Measurements from ENCODE around the gene METRNL. TPM values are rescaled to one million over a fixed set of nuclear protein-coding genes. Genes with fewer than 3 reads are reported as not detected.

The METRNL gene
- total and polyA plus RNA-seq, 5 donors: 57.3 to 77.1 (median 67.9) TPM

DNA sequence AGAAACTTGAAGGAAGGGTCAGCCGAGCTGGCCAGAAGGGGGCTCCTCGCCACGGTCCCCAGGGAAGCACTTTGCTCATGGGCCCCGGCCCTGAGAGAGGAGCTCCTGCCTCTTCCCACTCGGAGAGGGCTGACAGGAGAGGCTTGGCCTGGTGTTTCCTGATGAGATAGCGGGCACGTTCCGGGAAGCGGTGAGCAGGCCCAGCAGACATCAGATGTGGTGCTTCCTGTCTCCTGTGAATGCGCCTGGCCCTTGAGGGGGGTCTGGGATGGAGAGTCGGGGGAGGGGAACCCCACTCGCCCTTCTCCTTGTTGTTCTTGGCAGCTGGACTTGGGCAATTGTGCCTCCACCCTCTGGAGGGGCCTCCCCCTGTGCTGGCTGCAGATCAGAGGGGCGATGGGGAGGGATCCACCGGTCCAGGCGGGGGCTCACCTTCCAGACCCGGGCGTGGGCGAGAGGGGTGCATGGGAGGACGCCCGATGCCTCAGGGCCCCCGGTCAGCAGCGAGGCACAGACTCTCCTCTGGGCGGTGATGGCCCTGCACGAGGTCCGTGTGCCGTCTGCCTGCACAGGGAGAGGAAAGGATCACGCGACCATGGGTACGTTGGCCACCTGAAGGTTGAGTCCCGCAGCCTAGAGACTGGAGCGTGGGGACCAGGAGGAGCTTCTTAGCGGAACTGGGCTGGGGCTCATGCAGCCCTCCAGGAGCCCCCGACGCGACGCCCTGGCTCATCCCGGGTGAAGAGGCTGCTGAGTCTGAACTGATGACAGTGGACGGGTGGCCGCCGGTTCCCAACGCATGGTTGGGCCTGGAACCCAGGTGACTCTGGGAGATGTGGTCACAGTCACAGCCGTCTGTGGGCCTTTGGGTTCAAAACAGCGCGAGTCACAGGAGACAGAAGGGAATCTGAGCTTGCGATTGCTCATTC, 25.4 kb downstream of the METRNL start:
- no peak overlapping the region for H3K4me3 ChIP-seq (ENCODE audit: low read length)
- no peak overlapping the region for H3K27ac ChIP-seq (ENCODE audit: low read length)
- H3K4me1 ChIP-seq (ENCODE audit: control insufficient read depth, insufficient read depth, low read length): peaks cover 3% of the 10 kb centered on the region
- no peaks in the 10 kb centered on the region for H3K27me3 ChIP-seq (ENCODE audit: control insufficient read depth, insufficient read depth)
- no peaks in the 10 kb centered on the region for H3K9me3 ChIP-seq (ENCODE audit: control insufficient read depth, low read length)
- intact Hi-C loops (cut with DNase I): no loop called here
- WGBS: 69% methylated on average over 45 of the region's 45 CpGs
- DNase-seq: peak in 1 of 3 donors; percentile 79
- ATAC-seq: peak in 1 of 2 donors; percentile 1

DNA sequence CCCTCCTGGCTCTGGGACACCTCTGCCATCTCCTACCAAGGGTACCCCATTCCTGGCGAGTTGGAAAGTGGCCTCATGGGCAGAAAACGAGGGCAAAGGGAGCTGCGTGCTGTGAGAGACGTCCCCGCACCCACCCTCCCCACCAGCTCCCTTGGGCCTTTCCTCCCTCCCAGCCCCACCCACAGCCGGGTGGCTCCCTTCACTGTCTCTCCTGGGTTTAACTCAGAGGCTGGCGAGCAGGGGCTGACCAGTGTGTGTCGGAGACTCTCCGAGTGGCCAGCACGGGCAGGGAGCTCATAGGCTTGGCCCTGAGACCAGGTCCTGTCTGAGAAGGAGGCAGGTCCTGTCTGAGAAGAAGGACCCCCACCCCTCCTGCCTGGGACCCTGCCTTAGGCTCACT, 26.1 kb downstream of the METRNL start:
- peak in 1 of 3 donors; percentile 68 for DNase-seq
- no peak overlapping the region for H3K27ac ChIP-seq (ENCODE audit: low read length)
- ATAC-seq: no peak
- intact Hi-C loops (cut with DNase I): no loop called here
- peaks cover 2% of the 10 kb centered on the region for H3K4me1 ChIP-seq (ENCODE audit: control insufficient read depth, insufficient read depth, low read length)
- no peaks in the 10 kb centered on the region for H3K27me3 ChIP-seq (ENCODE audit: control insufficient read depth, insufficient read depth)
- WGBS: 67% methylated on average over 10 of the region's 10 CpGs
- H3K9me3 ChIP-seq (ENCODE audit: control insufficient read depth, low read length): no peaks in the 10 kb centered on the region
- no peak overlapping the region for H3K4me3 ChIP-seq (ENCODE audit: low read length)

DNA sequence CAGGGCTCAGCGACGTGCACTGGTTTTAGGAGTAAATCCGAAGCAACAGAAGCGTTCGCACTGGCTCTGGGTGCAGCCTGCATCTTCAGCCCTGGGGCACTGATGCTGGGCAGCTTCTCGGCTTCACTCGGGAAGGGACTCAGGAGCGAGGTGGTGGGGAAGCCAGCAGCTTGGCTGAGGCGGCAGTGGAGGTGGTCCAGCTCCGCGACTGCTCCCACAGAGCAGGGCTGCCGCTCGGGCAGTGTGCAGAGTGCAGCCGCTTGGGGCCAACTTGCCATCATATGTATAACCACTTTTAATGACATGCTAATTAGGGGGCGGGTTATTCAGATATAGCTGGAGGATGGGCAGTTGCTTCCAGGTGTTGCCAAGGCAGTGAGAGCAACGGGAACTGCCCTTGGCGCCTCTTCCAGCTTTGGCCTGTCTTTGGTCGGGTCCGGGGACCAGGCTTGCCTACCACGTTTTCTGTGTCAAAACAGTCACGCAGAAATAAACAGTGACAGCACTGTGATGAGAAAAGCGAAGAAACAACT, 26.7 kb downstream of the METRNL start:
- Histone ChIP-seq H3K9me3 (ENCODE audit: control insufficient read depth, low read length) (no peaks in the 10 kb centered on the region), H3K27ac (ENCODE audit: low read length) (no peak overlapping the region), H3K27me3 (ENCODE audit: control insufficient read depth, insufficient read depth) (no peaks in the 10 kb centered on the region), H3K4me3 (ENCODE audit: low read length) (no peak overlapping the region), H3K4me1 (ENCODE audit: control insufficient read depth, insufficient read depth, low read length) (no peaks in the 10 kb centered on the region)
- intact Hi-C loops (cut with DNase I): no loop called here
- DNase-seq (peak in 1 of 3 donors; percentile 73), ATAC-seq (no peak)
- 76% methylated on average over 22 of the region's 22 CpGs for WGBS

DNA sequence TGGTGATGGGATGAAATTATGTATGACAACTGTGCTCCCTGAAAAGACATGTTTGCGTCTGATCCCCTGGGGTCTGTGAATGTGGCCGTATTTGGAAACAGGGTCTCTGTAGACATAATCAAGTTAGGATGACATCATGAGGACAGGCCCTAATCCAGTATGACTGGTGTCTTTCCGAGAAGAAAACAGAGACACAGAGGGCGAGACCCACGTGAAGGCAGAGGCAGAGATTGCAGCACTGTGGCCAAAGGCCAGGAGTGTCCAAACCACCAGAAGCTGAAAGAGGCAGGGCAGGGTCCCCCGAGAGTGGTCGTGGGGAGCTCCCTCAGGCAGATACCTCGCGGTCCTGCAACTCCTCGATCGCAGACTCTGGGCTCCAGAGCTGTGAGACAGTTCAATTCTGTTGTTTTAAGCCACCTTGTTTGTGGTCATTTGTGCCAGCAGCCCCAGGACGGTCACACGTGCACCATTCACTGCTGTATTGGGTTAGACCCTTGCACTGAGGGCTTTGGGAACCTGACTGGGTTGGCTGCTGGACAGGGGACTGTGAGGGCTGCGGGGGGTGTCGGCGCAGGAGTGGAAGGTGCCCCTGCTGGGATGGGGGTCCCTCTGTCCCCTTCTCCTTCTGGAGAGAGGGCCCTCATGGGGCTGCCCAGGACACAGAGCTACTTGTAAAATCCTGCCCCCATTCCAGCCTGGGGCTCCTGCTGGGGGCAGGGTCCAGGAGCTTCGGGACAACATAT, 27.7 kb downstream of the METRNL start:
- no peaks in the 10 kb centered on the region for H3K27me3 ChIP-seq (ENCODE audit: control insufficient read depth, insufficient read depth)
- intact Hi-C loops (cut with DNase I): no loop called here
- DNase-seq (peak in 2 of 3 donors; percentile 76 to 82), ATAC-seq (peak in 1 of 2 donors; percentile 1)
- H3K4me1 ChIP-seq (ENCODE audit: control insufficient read depth, insufficient read depth, low read length): no peaks in the 10 kb centered on the region
- no peak overlapping the region for H3K27ac ChIP-seq (ENCODE audit: low read length)
- 64% methylated on average over 17 of the region's 17 CpGs for WGBS
- no peaks in the 10 kb centered on the region for H3K9me3 ChIP-seq (ENCODE audit: control insufficient read depth, low read length)
- H3K4me3 ChIP-seq (ENCODE audit: low read length): no peak overlapping the region

DNA sequence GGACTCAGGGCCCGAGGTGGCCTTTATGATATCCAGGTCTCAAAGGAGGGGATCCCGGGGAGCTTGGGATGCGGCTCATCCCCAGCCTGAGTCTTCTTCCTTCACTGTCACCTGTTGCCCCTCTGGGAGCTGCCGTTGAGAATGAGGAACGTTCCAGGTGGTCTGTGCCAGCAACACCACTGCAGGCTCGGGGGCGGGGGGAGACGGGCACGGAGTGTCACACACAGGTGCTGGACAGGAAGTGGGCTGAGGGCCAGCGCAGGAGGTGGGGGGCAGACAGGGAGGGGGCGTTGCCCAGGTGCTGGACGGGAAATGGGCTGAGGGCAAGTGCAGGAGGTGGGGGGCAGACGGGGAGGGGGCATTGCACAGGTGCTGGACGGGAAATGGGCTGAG, 28.2 kb downstream of the METRNL start:
- intact Hi-C loops (cut with DNase I): no loop called here
- ATAC-seq (no peak), DNase-seq (peak in 1 of 3 donors; percentile 62)
- no peaks in the 10 kb centered on the region for H3K9me3 ChIP-seq (ENCODE audit: control insufficient read depth, low read length)
- no peaks in the 10 kb centered on the region for H3K4me1 ChIP-seq (ENCODE audit: control insufficient read depth, insufficient read depth, low read length)
- H3K27me3 ChIP-seq (ENCODE audit: control insufficient read depth, insufficient read depth): no peaks in the 10 kb centered on the region
- 52% methylated on average over 14 of the region's 14 CpGs for WGBS
- H3K27ac ChIP-seq (ENCODE audit: low read length): no peak overlapping the region
- H3K4me3 ChIP-seq (ENCODE audit: low read length): no peak overlapping the region

DNA sequence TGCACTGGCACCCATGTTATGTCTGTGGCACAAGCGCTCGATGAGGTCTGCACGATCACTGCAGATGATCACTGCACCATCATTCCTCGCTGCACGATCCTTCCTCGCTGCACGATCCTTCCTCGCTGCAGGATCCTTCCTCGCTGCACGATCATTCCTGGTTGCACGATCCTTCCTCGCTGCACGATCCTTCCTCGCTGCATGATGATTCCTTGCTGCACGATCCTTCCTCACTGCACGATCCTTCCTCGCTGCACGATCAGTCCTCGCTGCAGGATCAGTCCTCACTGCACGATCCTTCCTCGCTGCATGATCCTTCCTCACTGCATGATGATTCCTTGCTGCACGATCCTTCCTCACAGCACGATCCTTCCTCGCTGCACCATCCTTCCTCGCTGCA, 29.3 kb downstream of the METRNL start:
- intact Hi-C loops (cut with DNase I): no loop called here
- H3K4me1 ChIP-seq (ENCODE audit: control insufficient read depth, insufficient read depth, low read length): no peaks in the 10 kb centered on the region
- no peak overlapping the region for H3K27ac ChIP-seq (ENCODE audit: low read length)
- WGBS: 97% methylated on average over 25 of the region's 25 CpGs
- no peak overlapping the region for H3K4me3 ChIP-seq (ENCODE audit: low read length)
- H3K9me3 ChIP-seq (ENCODE audit: control insufficient read depth, low read length): no peaks in the 10 kb centered on the region
- DNase-seq (no peak), ATAC-seq (no peak)
- H3K27me3 ChIP-seq (ENCODE audit: control insufficient read depth, insufficient read depth): no peaks in the 10 kb centered on the region

DNA sequence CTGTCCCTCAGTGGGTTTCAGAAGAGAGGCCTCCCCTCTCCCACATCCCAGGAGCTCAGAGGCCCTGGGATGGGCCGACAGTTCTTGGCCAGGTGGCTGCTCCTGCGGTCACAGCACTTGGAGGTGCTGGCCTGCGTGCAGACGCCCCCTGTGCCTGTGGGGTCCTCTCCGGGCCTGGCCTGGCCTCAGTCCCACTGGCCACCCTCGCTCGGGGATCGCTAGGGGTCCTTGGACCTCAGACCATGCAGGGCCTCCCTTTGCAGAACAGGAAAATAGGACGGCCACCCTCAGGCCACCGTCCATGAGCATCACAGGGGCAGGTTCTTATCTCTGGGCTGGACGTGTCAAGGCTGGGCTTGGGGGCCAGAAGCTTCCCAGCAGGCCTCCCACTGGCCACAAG, 30.0 kb downstream of the METRNL start:
- ATAC-seq (no peak), DNase-seq (no peak)
- Histone ChIP-seq H3K27ac (ENCODE audit: low read length) (no peak overlapping the region), H3K9me3 (ENCODE audit: control insufficient read depth, low read length) (no peaks in the 10 kb centered on the region), H3K4me1 (ENCODE audit: control insufficient read depth, insufficient read depth, low read length) (no peaks in the 10 kb centered on the region), H3K4me3 (ENCODE audit: low read length) (no peak overlapping the region), H3K27me3 (ENCODE audit: control insufficient read depth, insufficient read depth) (no peaks in the 10 kb centered on the region)
- 64% methylated on average over 11 of the region's 11 CpGs for WGBS
- intact Hi-C loops (cut with DNase I): no loop called here

DNA sequence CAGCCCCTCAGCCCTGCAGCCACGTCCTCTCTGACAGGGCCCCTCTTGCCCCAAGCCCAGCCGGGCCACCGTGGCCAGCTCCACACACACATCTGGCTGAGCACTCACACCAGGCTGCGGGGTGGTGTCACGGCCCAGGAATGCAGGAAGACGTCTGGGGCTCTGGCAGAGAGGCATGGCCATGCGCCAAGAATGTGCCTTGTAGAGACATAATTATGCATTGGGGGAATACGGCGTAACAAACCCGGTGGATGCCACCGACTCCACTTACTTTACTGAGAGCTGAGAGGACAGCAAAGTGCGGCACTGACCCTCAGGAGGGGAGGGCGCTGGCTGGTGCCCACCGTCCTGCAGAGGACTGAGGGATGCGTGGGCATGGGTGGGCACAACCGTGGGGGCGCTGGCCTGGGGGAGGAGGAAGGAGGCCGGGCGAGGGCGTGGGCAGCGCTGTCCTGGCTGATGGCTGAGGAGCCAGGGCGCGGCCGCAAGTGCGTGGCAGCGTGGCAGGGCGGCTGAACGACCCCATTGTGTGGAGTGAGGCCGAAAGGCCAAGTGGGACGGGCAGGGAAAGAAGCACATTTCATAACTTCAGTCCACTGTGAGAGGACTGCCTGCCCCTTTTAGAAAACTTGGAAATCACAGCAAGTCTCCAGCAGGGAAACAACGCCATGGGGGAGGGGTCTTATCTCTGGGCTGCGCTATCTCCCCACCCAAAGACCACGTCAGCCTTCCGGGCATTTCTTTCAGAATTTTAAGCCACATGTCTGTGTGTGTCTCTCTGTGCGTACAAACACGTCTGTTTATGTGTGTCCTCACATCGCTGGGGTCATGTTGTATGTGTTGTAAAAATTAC, 30.6 kb downstream of the METRNL start:
- H3K27ac ChIP-seq (ENCODE audit: low read length): peak overlapping the region; percentile 21
- H3K9me3 ChIP-seq (ENCODE audit: control insufficient read depth, low read length): no peaks in the 10 kb centered on the region
- H3K4me1 ChIP-seq (ENCODE audit: control insufficient read depth, insufficient read depth, low read length): no peaks in the 10 kb centered on the region
- WGBS: 13% methylated on average over 37 of the region's 37 CpGs
- ATAC-seq (peak; percentile 81 to 88), DNase-seq (peak; percentile 96 to 97 (median 96))
- intact Hi-C loops (cut with DNase I): no loop called here
- H3K27me3 ChIP-seq (ENCODE audit: control insufficient read depth, insufficient read depth): no peaks in the 10 kb centered on the region
- no peak overlapping the region for H3K4me3 ChIP-seq (ENCODE audit: low read length)

DNA sequence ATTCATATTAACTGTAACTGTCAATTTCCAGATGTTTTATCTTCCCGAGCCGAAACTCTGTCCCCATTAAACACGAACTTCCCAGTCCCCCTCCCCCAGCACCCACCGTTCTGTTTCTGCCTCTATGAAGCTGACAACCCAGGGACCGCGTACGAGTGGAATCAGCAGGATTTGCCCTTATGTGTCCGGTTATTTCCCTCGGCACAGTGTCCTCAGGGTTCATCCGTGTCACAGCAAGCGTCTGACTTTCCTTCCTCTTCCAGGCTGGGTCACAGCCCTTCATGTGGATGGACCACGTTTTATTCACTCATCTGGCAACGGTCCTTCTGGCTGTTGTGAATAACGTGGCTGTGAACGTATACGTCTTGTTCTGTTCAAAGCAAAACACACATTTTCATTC, 31.3 kb downstream of the METRNL start:
- Histone ChIP-seq H3K27me3 (ENCODE audit: control insufficient read depth, insufficient read depth) (no peaks in the 10 kb centered on the region), H3K4me3 (ENCODE audit: low read length) (no peak overlapping the region), H3K27ac (ENCODE audit: low read length) (peak overlapping the region; percentile 5), H3K4me1 (ENCODE audit: control insufficient read depth, insufficient read depth, low read length) (no peaks in the 10 kb centered on the region), H3K9me3 (ENCODE audit: control insufficient read depth, low read length) (no peaks in the 10 kb centered on the region)
- DNase-seq (peak in 1 of 3 donors; percentile 64), ATAC-seq (peak in 1 of 2 donors; percentile 44)
- intact Hi-C loops (cut with DNase I): no loop called here
- WGBS: 15% methylated on average over 16 of the region's 16 CpGs

DNA sequence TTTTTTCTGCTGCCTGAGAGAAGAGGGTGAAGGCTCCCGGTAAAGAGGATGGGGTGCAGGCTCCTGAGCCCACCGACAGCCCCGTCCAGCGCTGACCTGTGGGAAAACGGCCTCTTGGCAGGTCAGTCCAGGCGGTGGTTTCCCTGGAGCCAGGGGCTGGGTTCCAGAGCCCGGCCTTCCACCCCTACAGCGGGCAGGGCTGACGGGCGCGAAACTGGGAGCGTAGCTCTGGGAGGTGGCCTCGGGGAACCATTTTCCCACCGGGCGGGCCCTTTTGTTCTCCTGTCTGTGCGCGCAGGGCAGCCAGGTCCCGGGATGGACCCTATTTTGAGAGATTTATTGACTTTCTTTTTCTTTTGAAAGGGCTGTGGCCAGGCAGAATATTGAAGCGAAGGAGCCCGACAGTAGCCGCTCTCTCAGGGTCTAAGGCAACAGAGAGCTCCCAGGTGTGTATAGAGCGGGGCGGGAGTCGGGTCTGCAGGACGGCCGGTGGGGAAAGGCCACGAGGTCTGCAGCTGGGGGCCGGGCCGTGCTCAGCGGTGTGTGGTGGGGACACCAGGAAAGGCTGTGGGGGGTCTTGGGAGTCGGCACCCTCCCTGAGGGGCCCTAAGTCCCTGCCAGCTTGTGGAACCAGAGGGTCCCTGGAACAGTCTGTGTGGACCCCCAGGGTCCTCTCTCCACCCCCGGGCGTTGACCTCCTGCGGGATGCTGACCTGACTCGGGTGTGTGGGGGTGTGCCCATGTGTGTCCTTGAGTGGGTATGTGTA, 32.3 kb downstream of the METRNL start:
- DNase-seq: peak in 1 of 3 donors; percentile 70

More for the DNA sequence above, 32.3 kb downstream of the METRNL start:
- WGBS: 94% methylated on average over 35 of the region's 35 CpGs
- no peak for ATAC-seq
- no peak overlapping the region for H3K27ac ChIP-seq (ENCODE audit: low read length)
- no peaks in the 10 kb centered on the region for H3K4me1 ChIP-seq (ENCODE audit: control insufficient read depth, insufficient read depth, low read length)
- H3K27me3 ChIP-seq (ENCODE audit: control insufficient read depth, insufficient read depth): no peaks in the 10 kb centered on the region
- intact Hi-C loops (cut with DNase I): no loop called here
- H3K4me3 ChIP-seq (ENCODE audit: low read length): no peak overlapping the region
- no peaks in the 10 kb centered on the region for H3K9me3 ChIP-seq (ENCODE audit: control insufficient read depth, low read length)

All from right cardiac atrium (tissue), 5 donors.